NOMO-1 (cell line): ENCODE measurements around the gene NUAK1.

ENCODE experiments used
- DNase-seq, 2 experiments: peaks; one replicate each; lab custom pipeline; 2025; ENCODE audit not compliant: unreplicated experiment in 2 of 2; lab: John Stamatoyannopoulos, UW

Gene NUAK1

GRCh38 chr12:106086696-106087095 lies 52.1 kb downstream of the NUAK1 start:
- no peak for DNase-seq

DNA sequence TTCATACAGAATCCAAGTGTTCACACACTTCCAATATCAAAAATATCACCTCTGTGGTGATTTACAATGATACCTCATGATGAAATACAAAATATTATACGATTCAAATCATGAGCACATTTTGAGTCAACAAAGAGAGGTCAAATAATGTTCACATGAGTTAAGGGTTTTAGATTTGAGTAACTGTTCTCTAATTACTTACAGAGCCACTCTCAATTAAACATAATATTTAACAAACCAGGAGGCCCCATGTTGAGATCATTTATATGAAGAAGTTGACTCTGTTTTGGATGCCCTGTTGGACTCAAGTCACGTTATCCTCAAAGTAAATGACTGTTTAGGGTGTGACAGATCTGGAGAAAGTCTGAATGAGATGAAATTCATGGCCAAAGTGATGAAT lies 53.5 kb downstream of the NUAK1 start:
- DNase-seq: no peak

DNA sequence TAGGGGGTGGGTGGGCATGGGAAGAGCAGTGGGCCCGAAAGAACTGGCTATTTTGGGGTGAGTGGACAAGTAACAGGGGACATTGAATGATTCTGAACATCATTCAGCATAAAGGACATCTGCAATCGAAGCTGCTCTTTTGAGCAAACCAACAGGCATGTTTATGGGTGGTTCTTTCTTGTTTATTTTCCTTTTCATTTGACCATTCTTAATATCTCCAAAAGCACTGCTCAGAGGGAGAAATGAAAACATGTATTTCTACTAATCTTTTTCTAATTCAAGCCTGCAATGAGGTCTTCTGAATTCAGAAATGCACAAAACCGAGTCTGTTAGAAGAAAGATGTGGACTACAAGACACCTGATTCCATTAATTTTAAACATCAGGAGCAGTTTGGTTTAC lies 54.0 kb downstream of the NUAK1 start:
- DNase-seq: no peak

GRCh38 chr12:106084014-106084671 lies 54.6 kb downstream of the NUAK1 start:
- DNase-seq: no peak

DNA sequence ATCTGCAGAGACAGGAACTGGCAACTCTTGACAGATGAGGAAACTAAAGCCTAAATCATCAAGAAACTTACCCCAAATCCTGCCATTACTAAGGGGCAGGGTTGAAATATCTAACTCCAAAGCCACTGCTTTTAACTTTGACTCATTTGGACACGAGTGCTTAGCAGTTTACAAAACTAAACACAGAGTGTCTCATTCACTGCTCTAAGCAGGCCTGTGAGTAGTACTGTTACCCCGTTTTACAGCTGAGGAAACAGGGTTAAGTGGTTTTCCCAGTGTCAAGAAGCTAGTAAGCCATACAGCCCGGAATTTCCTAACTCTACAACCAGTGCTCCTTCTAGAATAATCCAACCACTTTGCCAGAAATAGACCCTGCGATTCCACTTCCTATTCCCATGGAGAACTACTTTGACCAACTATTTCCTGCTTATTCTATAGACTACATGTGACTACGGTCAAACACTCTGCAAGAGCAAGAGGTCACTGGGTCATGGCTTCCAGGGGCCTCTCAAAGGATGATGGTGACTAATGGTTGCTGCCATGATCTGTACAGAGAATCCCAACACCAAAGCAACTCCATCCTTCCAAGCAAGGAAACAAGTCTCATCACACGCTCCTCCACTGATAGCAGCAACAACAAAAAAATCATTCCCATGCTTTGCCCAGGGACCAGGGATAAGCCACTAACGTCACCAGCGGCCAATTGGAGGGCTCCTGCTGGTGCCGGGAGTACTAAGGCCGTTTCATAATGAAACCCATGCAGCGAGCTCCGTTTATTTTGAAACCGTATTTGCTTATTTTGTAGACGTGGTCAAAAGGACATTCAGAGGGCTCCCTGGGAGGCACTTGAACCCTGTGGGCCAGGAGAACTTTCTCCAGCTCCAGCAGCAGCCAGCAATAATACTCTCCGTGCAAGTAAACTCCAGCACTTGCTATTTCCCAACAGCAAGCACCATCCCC lies 56.3 kb downstream of the NUAK1 start:
- DNase-seq: no peak

DNA sequence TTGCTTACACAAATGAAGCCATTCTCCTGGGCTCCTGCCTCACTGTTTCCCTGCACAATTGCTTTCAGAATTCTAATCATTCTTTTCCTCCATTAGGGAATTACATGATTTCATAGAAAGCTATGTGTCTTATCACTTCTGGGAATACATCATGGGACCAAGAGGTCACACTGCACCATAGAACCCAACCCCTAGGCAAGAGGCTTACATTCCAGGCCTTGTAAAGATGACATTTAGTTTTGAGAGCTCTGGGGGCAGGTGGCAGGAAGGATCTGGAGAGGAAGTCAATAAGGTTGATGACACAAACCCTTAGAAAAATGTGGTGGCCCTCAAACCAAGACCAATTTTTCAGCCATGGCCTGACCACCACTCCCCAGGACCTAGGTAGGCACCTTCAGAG lies 57.1 kb downstream of the NUAK1 start:
- DNase-seq: no peak

DNA sequence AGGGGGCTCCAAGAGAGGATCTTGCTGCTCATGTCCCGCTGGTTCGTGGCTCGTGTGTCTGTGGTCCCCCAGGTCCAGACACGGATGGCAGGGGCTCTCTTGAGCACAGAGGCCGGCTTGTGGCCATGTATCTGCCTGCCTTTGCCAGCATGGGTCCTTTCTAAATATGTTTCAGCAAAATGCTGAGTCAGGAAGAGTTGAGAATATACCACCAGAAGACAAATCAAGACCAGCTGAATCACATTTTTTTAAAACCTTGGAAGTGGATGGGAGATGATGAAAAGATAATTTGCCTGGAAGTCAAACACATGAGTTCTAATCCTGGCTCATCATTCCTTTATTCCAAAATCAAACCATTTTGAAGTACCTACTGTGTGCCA lies 58.0 kb downstream of the NUAK1 start:
- DNase-seq: no peak

DNA sequence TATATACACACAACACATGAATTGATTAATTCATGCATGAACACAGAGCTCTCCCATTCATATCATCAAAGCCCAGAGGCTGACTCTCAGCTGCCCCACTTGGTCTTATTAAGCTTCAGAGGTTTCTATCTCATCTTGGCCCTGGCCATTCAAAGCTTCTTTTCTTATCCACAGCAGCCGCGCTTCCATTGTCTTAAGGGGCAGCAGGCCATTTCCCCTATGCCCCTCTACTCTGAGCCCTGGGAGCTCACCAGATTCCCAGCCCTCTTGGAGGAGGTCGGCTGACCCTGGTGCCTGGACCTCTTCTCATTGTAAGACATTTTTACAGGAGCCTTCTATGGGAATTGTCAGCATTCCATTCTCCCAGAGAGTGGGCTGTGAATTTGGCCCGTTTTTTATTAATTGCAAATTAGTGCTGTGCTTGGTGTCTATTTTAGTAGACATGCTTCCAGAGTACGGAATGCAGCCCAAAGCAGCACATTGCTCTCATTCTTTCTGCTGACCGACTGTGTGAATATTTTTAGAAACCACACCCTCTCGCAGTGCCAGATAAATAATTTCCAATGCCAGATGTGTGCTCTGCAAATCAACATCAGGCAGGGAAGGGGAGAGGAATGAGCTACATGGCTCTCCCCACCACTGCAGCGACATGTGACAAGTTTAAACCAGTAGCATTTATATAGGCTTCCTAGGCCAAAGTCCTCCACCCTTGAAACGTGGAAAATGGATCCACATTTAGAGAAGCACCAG lies 58.5 kb downstream of the NUAK1 start:
- no peak for DNase-seq

- DNase-seq: no peak
These were observed 59.5 kb downstream of the NUAK1 start for GRCh38 chr12:106079148-106079738.

GRCh38 chr12:106078358-106079010 lies 60.3 kb downstream of the NUAK1 start:
- no peak for DNase-seq

- no peak for DNase-seq
These were observed 63.9 kb downstream of the NUAK1 start for GRCh38 chr12:106074706-106075392.

- no peak for DNase-seq
These were observed 64.4 kb downstream of the NUAK1 start for GRCh38 chr12:106074361-106074705.

GRCh38 chr12:106073179-106073578 lies 65.6 kb downstream of the NUAK1 start:
- DNase-seq: no peak

DNA sequence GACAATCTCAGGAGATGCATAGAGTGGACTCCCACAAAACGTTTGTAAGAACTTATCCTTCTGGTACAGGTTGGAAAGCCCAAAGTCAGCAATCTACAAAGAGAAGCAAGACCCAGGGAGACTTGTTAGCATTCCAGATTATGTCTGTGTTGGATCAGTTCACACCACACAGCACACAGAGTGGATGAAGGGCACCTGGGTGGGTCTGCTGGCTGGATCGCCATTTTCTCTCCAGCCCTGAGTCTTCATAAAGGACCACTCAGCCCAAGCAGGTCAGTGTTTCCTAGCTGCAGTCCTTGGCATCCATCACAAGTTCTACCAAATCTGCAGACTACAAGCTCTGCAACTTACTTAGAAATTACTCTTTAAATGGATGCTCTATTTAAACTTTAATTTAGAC lies 66.0 kb downstream of the NUAK1 start:
- DNase-seq: no peak

DNA sequence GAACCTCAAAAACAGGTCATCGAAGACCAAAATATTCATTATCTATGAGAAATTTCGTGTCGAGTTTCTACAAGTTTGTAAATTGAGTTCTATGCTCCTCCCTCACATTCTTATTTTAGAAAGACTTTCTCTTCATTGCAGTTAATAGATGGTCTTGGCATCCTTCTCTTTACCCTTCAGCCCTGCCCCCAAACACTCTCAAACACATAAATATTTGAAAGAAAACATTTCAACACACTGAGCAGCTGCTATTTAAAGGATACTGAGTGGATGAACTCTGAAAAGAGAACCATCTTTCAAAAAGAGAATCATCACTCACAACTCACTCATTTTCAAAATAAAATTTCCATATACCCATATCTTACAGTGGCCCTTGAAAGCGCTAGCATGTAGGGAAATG lies 67.1 kb downstream of the NUAK1 start:
- DNase-seq: no peak

- DNase-seq: no peak
These were observed 68.1 kb downstream of the NUAK1 start for GRCh38 chr12:106070611-106071010.

DNA sequence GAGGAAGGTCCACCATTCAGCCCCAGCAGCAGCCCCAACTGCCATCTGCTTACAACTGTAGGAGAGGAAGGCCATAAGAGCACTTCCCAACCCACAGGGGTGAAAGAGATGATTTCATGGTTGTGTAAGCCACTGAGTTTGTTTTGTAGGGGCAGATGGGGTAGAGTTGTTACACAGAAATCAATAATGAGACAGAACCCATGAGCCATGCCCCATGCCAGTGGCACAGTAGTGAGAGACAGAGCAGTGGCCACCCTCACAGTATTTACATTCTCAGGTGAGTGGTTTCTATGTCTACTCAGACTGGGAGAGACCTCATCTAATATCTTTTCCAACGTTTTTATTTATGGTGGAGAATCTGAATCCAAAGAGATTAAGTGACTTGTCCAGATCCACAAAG lies 68.6 kb downstream of the NUAK1 start:
- no peak for DNase-seq

GRCh38 chr12:106068296-106068695 lies 70.5 kb downstream of the NUAK1 start:
- DNase-seq: no peak

GRCh38 chr12:106067606-106068205 lies 71.0 kb downstream of the NUAK1 start:
- DNase-seq: no peak
